KMS-11 (cell line): ENCODE results near the gene LRRC45.

ENCODE experiments used
- H2AFZ ChIP-seq: fragments of 200-600 bp; sonication (generic); 2 replicates; pipeline ENCODE4 v1.6.1; 2016; ENCODE audit warnings: antibody characterized with exemption, mixed run types, low read depth
- H3K27ac ChIP-seq: fragments of 200-600 bp; sonication (generic); 2 replicates; pipeline ENCODE4 v1.6.1; 2016; ENCODE audit warnings: mild to moderate bottlenecking, mixed run types
- H3K27me3 ChIP-seq: fragments of 200-600 bp; sonication (generic); 2 replicates; pipeline ENCODE4 v1.6.1; 2017; ENCODE audit warnings: mild to moderate bottlenecking, low read depth, mixed run types, moderate library complexity; ENCODE audit not compliant: insufficient read depth
- H3K36me3 ChIP-seq: fragments of 200-600 bp; sonication (generic); 2 replicates; pipeline ENCODE4 v1.6.1; 2017; ENCODE audit warnings: mild to moderate bottlenecking, mixed run types; ENCODE audit not compliant: insufficient read depth
- H3K4me1 ChIP-seq: fragments of 200-600 bp; sonication (generic); 2 replicates; pipeline ENCODE4 v1.6.1; 2016; ENCODE audit warnings: mild to moderate bottlenecking, low read depth, mixed run types; ENCODE audit not compliant: poor library complexity, severe bottlenecking
- H3K4me2 ChIP-seq: fragments of 200-600 bp; sonication (generic); 2 replicates; pipeline ENCODE4 v1.7.0; 2016; ENCODE audit warnings: mild to moderate bottlenecking, mixed run types
- H3K4me3 ChIP-seq: fragments of 200-600 bp; sonication (generic); IDR thresholded peaks from 2 replicates; pipeline ENCODE4 v1.6.1; 2017; ENCODE audit warnings: low read depth, low read length, mixed read lengths; ENCODE audit not compliant: insufficient read depth
- H3K79me2 ChIP-seq: fragments of 200-600 bp; sonication (generic); 2 replicates; pipeline ENCODE4 v1.6.1; 2016; ENCODE audit warnings: low read depth, mixed run types; ENCODE audit not compliant: insufficient read depth
- H3K9ac ChIP-seq: fragments of 200-600 bp; sonication (generic); 2 replicates; pipeline ENCODE4 v1.6.1; 2016; ENCODE audit warnings: mild to moderate bottlenecking, mixed run types
- H4K20me1 ChIP-seq: fragments of 200-600 bp; sonication (generic); 2 replicates; pipeline ENCODE4 v1.6.1; 2016; ENCODE audit warnings: mild to moderate bottlenecking, mixed run types; ENCODE audit not compliant: insufficient read depth
- TF ChIP-seq, protein P1 (sequence below): fragments of 200-600 bp; sonication (generic); conservative IDR thresholded peaks from 2 replicates; pipeline ENCODE4 v1.6.1; 2017; ENCODE audit warnings: low read depth, mild to moderate bottlenecking, antibody characterized with exemption, low read length, moderate library complexity, mixed read lengths

The LRRC45 gene

DNA sequence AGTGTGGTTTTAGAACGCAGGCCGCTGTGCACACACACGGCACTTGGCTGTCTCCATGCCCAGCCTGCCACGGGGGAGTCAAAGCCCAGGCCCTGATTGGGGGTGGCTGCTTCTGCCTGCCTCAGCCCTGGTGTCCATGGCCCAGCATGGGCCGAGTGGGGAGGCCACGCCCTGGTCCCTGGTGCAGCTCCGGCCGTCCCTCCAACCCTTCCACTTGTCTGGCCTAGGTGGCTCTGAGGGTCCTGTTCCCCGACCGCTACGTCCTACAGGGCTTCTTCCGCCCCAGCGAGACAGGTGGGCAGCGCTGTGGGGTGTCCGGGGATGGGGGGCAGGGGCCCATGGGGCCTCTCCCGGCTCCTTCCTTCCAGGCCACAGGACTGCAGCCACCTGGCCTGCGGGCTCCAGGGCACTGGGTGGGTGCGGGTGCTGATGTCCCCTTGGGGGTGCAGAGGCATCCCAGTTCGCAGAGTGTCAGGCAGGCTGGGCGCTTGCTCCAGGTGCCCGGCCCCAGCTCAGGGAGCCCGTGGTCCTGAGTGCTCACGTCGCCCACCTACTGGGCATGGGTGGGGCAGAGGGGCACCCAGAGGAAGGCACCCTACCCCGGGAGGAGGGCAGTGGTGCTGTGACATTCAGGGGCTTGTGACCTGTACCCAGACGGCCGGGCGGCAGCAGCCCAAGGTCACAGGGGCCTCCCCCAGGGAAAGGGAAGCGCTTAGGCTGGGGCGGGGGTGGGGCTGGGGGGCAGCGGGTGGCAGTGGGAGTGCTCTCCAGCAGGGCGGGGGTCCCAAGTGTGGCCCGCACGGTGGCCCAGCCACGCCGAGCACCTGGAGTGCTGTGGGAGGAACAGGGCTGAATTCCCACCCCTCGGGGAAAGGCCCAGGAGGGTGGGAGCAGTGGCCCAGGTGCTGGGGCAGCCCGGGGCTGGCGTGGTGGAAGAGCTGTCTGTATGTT is 12.3 kb upstream of the LRRC45 start:
- Histone ChIP-seq H3K4me1 (no peaks in the 10 kb centered on the region), H3K9ac (no peak overlapping the region), H3K27me3 (no peaks in the 10 kb centered on the region), H3K36me3 (no peaks in the 10 kb centered on the region), H3K79me2 (no peaks in the 10 kb centered on the region), H3K4me3 (no peak overlapping the region), H3K4me2 (no peak overlapping the region), H4K20me1 (no peaks in the 10 kb centered on the region), H3K27ac (no peak overlapping the region), H2AFZ (no peak overlapping the region)
- TF ChIP-seq, protein P1, sequence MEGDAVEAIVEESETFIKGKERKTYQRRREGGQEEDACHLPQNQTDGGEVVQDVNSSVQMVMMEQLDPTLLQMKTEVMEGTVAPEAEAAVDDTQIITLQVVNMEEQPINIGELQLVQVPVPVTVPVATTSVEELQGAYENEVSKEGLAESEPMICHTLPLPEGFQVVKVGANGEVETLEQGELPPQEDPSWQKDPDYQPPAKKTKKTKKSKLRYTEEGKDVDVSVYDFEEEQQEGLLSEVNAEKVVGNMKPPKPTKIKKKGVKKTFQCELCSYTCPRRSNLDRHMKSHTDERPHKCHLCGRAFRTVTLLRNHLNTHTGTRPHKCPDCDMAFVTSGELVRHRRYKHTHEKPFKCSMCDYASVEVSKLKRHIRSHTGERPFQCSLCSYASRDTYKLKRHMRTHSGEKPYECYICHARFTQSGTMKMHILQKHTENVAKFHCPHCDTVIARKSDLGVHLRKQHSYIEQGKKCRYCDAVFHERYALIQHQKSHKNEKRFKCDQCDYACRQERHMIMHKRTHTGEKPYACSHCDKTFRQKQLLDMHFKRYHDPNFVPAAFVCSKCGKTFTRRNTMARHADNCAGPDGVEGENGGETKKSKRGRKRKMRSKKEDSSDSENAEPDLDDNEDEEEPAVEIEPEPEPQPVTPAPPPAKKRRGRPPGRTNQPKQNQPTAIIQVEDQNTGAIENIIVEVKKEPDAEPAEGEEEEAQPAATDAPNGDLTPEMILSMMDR, result no peak

DNA sequence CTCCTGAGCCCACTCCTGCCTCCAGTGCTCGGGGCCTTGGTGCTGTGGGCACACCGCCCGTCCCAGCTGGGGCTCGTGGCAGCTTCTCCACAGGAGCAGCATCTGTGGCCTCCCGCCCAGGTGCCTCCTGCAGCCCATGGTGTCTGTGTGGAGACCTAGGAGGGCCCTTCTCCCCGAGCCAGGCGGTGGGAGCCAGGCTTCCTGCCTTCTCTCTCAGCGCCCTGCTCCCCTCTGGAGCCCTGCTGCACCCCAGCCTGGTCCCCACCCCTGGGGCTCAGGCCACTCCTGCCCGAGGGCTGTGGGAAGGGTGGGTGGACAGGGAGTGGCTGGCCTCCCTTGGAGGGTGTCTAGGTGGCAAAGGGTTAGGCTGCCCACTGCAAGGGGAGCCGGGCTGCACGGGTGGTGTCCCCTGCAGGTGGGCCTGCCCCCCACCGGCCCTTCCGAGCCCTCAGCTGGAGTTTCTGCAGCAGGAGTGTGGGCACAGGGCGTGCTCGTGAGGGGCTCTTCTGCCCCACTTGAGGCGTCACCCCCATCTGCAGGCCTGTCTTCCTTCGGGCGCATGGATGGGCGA is 11.4 kb upstream of the LRRC45 start:
- H3K4me1 ChIP-seq, result no peaks in the 10 kb centered on the region
- no peaks in the 10 kb centered on the region for H4K20me1 ChIP-seq
- no peaks in the 10 kb centered on the region for H3K79me2 ChIP-seq
- no peaks in the 10 kb centered on the region for H3K27me3 ChIP-seq
- no peak overlapping the region for H3K9ac ChIP-seq
- H2AFZ ChIP-seq, result no peak overlapping the region
- H3K36me3 ChIP-seq, result no peaks in the 10 kb centered on the region
- H3K27ac ChIP-seq, result no peak overlapping the region
- H3K4me3 ChIP-seq, result no peak overlapping the region
- H3K4me2 ChIP-seq, result no peak overlapping the region
- TF ChIP-seq, protein P1, result no peak

DNA sequence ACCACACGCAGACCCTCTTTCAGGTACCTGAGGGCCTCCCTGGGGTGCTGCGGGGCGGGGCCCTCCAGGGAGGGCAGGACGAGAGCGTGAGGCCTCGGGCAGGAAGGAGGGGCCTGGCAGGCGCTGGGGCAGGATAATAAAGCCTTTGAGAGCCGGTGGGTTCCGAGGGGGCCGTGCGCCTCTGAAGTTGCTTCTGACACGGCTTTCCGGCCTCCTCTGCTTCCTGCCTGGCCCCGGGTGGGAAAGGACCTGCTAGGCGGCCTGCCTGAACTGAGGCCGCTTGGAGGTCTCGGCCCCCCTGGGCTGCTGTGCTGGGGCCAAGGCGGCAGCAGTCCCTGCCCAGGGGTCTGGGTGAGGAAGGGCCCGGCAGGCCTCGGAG is 10.9 kb upstream of the LRRC45 start:
- Histone ChIP-seq H3K36me3 (no peaks in the 10 kb centered on the region), H3K27me3 (no peaks in the 10 kb centered on the region), H3K9ac (no peak overlapping the region), H3K4me1 (no peaks in the 10 kb centered on the region), H2AFZ (no peak overlapping the region), H3K79me2 (no peaks in the 10 kb centered on the region), H3K4me3 (no peak overlapping the region), H3K4me2 (no peak overlapping the region), H3K27ac (no peak overlapping the region), H4K20me1 (no peaks in the 10 kb centered on the region)
- TF ChIP-seq, protein P1, result no peak

DNA sequence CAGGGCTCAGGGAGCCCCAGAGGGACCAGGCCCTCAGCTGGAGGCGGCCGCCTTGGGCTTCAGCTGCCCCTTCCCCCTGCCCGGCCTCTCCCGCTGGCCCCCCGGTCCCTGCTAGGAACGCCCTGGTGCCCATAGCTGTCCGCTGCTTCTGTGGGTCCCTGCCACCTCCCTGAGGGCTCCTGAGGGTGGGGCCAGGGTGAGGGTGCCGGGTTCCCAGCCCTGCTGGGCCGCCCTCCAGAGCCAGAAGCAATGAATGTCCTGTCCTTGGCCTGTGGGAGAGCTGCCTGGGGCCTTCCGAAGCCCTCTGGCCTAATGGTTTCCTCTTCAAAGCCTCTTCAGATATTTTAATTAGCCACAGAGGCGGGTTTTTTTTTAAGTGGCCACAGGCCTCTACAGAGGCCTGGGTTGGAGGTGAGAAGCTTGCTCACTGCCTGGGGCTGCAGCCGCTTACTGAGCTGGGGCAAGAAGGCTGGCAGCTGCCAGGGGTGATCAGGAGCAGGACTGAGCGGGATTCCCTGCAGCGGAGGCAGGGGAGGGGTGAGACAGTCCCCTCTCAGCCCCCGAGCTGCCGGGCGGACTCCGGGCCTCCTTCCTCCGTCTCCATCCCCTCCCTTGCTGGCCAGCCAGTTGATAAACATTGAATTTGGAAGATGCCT is 10.3 kb upstream of the LRRC45 start:
- no peaks in the 10 kb centered on the region for H3K27me3 ChIP-seq
- no peaks in the 10 kb centered on the region for H3K4me1 ChIP-seq
- H3K4me3 ChIP-seq, result no peak overlapping the region
- no peak overlapping the region for H2AFZ ChIP-seq
- no peak overlapping the region for H3K9ac ChIP-seq
- TF ChIP-seq, protein P1, result no peak
- H3K36me3 ChIP-seq, result no peaks in the 10 kb centered on the region
- H3K27ac ChIP-seq, result no peak overlapping the region
- H3K79me2 ChIP-seq, result no peaks in the 10 kb centered on the region
- no peaks in the 10 kb centered on the region for H4K20me1 ChIP-seq
- H3K4me2 ChIP-seq, result no peak overlapping the region
